Measurements from ENCODE around the gene ZC3H7B. TPM values are rescaled to one million over a fixed set of nuclear protein-coding genes. Genes with fewer than 3 reads are reported as not detected.

The ZC3H7B gene
- total RNA-seq, 2 experiments from 2014 or later, result 29.5 to 32.7 TPM

GRCh38 chr22:41343300-41343699, 42.0 kb downstream of the ZC3H7B start:
- TF ChIP-seq CTCF (IDR thresholded peaks at IDR 0.05), result no peak
- no peak overlapping the region for H3K27ac ChIP-seq (ENCODE audit: low read depth in 1 of 2, low read length in 2 of 2)
- no peaks in the 10 kb centered on the region for H3K4me1 ChIP-seq (ENCODE audit: insufficient read depth, low read length)
- DNase-seq (no peak), ATAC-seq (ENCODE audit: poor library complexity) (no peak)
- H3K36me3 ChIP-seq (ENCODE audit: insufficient read depth, low read length), result peaks cover 81% of the 10 kb centered on the region
- Mint-ChIP-seq H3K27ac (no peak overlapping the region), H3K9me3 (no peaks in the 10 kb centered on the region), H3K36me3 (ENCODE audit: low read depth) (peaks cover 69% of the 10 kb centered on the region), H3K4me1 (ENCODE audit: low read depth) (no peaks in the 10 kb centered on the region), H3K4me3 (no peak overlapping the region), H3K27me3 (no peaks in the 10 kb centered on the region)
- ChIA-PET POLR2A (no interaction called here), CTCF (no interaction called here)
- H3K9me3 ChIP-seq (ENCODE audit: control insufficient read depth in 1 of 2, insufficient read depth in 1 of 2, low read length in 2 of 2), result no peaks in the 10 kb centered on the region
- H3K27me3 ChIP-seq (ENCODE audit: control insufficient read depth in 1 of 2, insufficient read depth in 2 of 2, low read length in 2 of 2), result no peaks in the 10 kb centered on the region
- H3K4me3 ChIP-seq (ENCODE audit: low read length), result no peak overlapping the region
- intact Hi-C loops (cut with DNase I, micrococcal nuclease), result no loop called here

GRCh38 chr22:41343717-41344116, 42.4 kb downstream of the ZC3H7B start:
- Histone ChIP-seq H3K4me1 (ENCODE audit: insufficient read depth, low read length) (no peaks in the 10 kb centered on the region), H3K36me3 (ENCODE audit: insufficient read depth, low read length) (peaks cover 81% of the 10 kb centered on the region), H3K9me3 (ENCODE audit: control insufficient read depth in 1 of 2, insufficient read depth in 1 of 2, low read length in 2 of 2) (no peaks in the 10 kb centered on the region), H3K27me3 (ENCODE audit: control insufficient read depth in 1 of 2, insufficient read depth in 2 of 2, low read length in 2 of 2) (no peaks in the 10 kb centered on the region), H3K4me3 (ENCODE audit: low read length) (no peak overlapping the region), H3K27ac (ENCODE audit: low read depth in 1 of 2, low read length in 2 of 2) (no peak overlapping the region)
- no peaks in the 10 kb centered on the region for H3K9me3 Mint-ChIP-seq
- POLR2A ChIA-PET, result no interaction called here
- DNase-seq (no peak), ATAC-seq (ENCODE audit: poor library complexity) (no peak)
- H3K27me3 Mint-ChIP-seq, result no peaks in the 10 kb centered on the region
- CTCF ChIA-PET, result no interaction called here
- no peak for TF ChIP-seq CTCF (IDR thresholded peaks at IDR 0.05)
- H3K36me3 Mint-ChIP-seq (ENCODE audit: low read depth), result peaks cover 70% of the 10 kb centered on the region
- no peak overlapping the region for H3K4me3 Mint-ChIP-seq
- no peak overlapping the region for H3K27ac Mint-ChIP-seq
- intact Hi-C loops (cut with DNase I, micrococcal nuclease), result no loop called here
- no peaks in the 10 kb centered on the region for H3K4me1 Mint-ChIP-seq (ENCODE audit: low read depth)

- Mint-ChIP-seq H3K4me3 (no peak overlapping the region), H3K9me3 (no peaks in the 10 kb centered on the region), H3K36me3 (ENCODE audit: low read depth) (peaks cover 69% of the 10 kb centered on the region), H3K27me3 (no peaks in the 10 kb centered on the region), H3K27ac (no peak overlapping the region), H3K4me1 (ENCODE audit: low read depth) (no peaks in the 10 kb centered on the region)
- H3K9me3 ChIP-seq (ENCODE audit: control insufficient read depth in 1 of 2, insufficient read depth in 1 of 2, low read length in 2 of 2), result no peaks in the 10 kb centered on the region
- no peak overlapping the region for H3K27ac ChIP-seq (ENCODE audit: low read depth in 1 of 2, low read length in 2 of 2)
- no peak for DNase-seq
- H3K36me3 ChIP-seq (ENCODE audit: insufficient read depth, low read length), result peaks cover 82% of the 10 kb centered on the region
- ATAC-seq (ENCODE audit: poor library complexity), result no peak
- ChIA-PET CTCF (no interaction called here), POLR2A (no interaction called here)
- intact Hi-C loops (cut with DNase I, micrococcal nuclease), result no loop called here
- no peaks in the 10 kb centered on the region for H3K27me3 ChIP-seq (ENCODE audit: control insufficient read depth in 1 of 2, insufficient read depth in 2 of 2, low read length in 2 of 2)
- H3K4me1 ChIP-seq (ENCODE audit: insufficient read depth, low read length), result no peaks in the 10 kb centered on the region
- no peak for TF ChIP-seq CTCF (IDR thresholded peaks at IDR 0.05)
- H3K4me3 ChIP-seq (ENCODE audit: low read length), result no peak overlapping the region
Observed at GRCh38 chr22:41344189-41344788, 43.0 kb downstream of the ZC3H7B start.

Data from CD4-positive, alpha-beta T cell (primary cell).